GM19351 (cell line): Measurements from ENCODE around the gene CAMSAP3.

Source experiments
- ATAC-seq: cut with Tn5 transposase; IDR thresholded peaks from one replicate; pipeline ENCODE4 v1.9.1; 2021; ENCODE audit warnings: mild to moderate bottlenecking, moderate library complexity; ENCODE audit not compliant: unreplicated experiment

Gene CAMSAP3

DNA sequence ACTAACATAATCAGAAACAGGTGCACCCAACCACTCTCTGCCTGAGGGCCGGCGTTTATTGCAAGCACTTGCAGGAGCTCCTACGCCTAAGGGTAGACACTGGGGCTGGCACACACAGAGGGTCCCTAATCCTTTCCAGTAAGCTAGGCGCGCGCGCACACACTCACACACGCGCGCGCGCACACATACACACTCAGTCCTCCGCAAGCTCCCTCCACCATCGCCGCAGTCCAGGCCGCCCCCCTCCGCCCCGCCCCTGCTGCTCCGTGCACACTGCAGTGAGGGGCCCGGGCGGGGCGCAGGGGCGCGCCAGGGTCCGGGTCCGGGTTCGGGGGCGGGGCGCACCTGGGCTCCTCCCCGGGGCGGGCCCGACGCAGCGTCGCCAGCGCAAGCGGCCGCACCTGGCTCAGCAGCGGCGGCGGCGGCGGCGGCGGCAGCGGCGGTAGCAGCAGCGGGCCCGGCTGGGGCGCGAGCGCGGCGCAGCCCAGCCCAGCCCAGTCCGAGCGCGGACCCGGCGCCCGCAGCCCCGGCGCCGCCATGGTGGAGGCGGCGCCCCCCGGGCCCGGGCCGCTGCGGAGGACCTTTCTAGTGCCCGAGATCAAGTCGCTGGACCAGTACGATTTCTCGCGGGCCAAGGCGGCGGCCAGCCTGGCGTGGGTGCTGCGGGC lies at the start of gene CAMSAP3:
TSS of gene CAMSAP3 (plus strand) at position 398 of the 668 bp plus-strand sequence. CDS start at position 538, 140 bp downstream.
- no peak for ATAC-seq

DNA sequence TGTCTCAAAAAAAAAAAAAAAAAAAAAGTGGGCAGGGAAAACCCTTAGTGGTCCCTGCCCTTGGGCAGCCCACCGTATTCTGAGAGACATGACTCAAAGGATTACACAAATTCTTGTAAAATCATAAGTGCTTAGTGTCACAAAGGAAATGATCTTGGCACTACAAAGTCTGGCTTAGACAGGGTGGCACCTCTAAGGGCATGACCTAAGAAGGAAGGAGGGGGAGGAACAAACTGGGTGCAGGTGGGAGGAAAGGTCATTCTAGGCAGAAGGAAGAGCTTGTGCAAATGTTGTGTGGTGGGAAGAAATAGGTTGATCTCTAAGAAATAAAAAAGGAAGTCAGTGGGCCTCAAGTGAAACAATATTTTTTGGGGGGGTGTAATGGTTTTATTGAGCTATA lies 49.8 kb upstream of the CAMSAP3 start:
- ATAC-seq = no peak

- no peak for ATAC-seq
Measured at GRCh38 chr19:7547159-7547558, 48.5 kb upstream of the CAMSAP3 start.

GRCh38 chr19:7549429-7550148 lies 46.1 kb upstream of the CAMSAP3 start:
- ATAC-seq = no peak

DNA sequence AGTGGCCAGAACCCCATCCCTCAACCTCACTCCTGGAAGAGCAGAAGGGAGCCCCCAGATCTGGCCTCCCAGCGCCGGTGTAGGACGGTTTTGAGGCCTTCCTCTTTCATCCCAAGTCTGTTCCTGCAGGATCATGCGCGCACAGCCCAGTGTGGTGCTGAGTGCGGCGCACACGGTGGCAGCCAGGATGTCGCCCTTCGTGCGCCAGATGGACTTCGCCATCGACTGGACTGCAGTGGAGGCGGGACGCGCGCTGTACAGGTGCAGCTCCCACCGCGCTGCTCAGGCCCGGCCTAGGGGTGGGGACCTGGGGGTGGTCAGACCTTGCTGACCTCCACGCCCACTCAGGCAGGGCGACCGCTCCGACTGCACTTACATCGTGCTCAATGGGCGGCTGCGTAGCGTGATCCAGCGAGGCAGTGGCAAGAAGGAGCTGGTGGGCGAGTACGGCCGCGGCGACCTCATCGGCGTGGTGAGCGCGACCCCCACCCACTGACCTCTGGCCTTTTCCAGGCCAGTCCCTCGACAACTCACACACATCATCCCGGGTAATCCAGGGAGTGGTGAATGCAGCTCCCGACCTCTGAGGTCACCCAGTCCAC lies 45.4 kb upstream of the CAMSAP3 start:
- ATAC-seq = no peak

DNA sequence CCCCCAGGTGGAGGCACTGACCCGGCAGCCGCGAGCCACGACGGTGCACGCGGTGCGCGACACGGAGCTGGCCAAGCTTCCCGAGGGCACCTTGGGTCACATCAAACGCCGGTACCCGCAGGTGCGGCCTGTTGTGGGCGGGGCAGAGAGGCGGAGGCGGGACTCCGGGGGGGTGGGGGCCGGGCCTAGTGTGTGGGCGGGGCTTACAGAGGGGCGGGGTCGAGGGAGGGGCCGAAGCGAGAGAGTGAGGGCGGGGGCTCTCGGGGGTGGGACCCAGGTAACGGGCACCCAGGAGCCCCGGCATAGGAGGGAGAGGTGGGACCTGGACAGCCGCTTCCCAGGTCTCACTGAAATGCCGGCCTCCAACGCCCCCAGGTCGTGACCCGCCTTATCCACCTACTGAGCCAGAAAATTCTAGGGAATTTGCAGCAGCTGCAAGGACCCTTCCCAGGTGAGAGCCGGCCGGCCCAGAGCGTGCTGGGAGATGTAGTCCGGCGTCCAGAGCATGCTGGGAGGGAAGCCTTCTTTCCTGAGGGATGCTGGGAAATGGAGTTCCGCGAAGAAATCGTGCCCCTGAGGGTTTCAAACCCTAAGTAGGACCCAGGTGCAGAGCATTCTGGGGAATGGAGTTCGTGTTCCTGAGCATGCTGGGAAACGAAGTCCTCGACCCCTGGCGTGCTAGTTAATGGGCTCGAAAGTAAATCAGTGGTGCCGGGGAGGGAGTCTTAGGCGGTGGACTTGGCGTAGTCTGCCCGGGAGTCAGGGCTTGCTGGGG lies 44.5 kb upstream of the CAMSAP3 start:
- no peak for ATAC-seq

DNA sequence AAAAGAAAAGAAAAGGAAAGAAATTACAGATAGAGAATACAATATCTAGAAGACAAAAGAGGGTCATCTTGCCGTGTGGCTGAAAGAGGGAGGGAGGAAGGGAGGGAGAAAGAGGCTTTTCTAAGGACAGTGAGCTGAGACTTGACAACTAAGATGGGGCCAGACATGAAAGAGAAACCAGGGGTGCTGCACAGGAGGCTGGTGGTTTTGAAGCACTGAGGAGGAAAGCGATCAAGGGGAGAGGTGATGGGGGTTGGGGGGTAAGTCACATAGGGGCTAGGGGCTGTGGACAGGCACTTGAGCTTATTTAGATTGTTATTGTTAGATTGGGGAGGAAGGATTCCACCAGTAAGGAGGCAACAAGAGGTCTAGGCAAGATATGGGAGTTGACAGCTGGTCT lies 42.9 kb upstream of the CAMSAP3 start:
- no peak for ATAC-seq

- no peak for ATAC-seq
Measured at GRCh38 chr19:7554565-7554964, 41.1 kb upstream of the CAMSAP3 start.

GRCh38 chr19:7554990-7555864 lies 40.4 kb upstream of the CAMSAP3 start:
- ATAC-seq = no peak

DNA sequence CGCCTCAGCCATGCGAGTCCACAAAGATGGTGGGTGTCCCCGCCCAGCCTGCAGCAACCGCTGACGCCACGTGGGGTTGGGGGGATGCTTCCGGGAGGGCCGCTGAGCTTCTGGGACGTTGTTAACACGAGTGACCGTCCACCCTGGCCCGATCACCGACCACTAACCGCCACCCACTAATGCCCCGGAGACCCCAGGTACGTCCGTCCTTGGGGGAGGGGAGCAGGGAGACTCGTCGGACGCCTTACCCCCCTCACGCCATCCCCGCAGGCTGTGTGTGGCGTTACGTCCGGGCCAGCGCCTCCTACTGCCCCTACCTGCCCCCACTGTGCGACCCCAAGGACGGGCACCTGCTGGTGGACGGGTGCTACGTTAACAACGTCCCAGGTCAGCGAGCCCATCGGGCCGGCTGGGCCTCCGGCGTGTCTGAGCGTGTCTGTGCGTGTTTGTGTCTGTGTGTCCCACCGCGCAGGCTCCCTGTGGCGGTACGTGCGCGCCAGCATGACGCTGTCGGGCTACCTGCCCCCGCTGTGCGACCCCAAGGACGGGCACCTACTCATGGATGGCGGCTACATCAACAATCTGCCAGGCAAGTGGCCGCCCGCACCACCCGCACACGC lies 38.9 kb upstream of the CAMSAP3 start:
- ATAC-seq = no peak

- no peak for ATAC-seq
Measured at GRCh38 chr19:7558667-7559066, 37.0 kb upstream of the CAMSAP3 start.

- no peak for ATAC-seq
Measured at GRCh38 chr19:7559102-7559501, 36.6 kb upstream of the CAMSAP3 start.

DNA sequence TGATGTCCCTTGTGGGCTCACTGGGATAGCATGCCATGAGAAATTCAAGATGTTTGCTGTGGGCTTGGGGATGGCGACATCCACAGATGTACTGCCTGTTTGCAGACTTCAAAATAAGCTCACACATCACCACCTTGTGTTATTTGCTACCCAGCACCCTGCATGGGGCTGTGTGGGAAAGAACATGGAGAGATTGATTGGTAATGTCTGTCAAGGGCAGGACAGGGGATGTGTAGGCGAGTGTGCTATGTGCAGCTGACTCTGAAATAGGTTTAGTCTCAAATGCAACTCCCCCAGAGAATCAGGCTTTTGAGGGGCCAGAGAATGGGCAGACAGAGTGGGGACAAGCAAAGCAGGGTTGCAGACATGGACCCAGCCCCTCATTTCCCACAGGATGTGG lies 35.4 kb upstream of the CAMSAP3 start:
- ATAC-seq = no peak

DNA sequence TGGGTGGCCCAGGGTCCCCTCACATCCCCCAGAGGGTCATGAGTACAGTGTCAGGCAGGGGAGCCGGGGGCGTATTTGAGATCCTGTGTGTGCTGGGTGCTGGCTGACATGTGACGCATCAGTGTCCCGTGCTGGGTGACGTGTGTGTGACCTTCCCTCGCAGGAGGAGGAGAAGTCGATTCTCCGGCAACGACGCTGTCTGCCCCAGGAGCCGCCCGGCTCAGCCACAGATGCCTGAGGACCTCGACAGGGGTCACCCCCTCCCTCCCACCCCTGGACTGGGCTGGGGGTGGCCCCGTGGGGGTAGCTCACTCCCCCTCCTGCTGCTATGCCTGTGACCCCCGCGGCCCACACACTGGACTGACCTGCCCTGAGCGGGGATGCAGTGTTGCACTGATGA lies 34.3 kb upstream of the CAMSAP3 start:
- no peak for ATAC-seq

- no peak for ATAC-seq
Measured at GRCh38 chr19:7562646-7563393, 32.8 kb upstream of the CAMSAP3 start.

- no peak for ATAC-seq
Measured at GRCh38 chr19:7564866-7565265, 30.8 kb upstream of the CAMSAP3 start.

- no peak for ATAC-seq
Measured at GRCh38 chr19:7565332-7565731, 30.3 kb upstream of the CAMSAP3 start.

- no peak for ATAC-seq
Measured at GRCh38 chr19:7570761-7571160, 24.9 kb upstream of the CAMSAP3 start.

GRCh38 chr19:7575434-7576040 lies 20.1 kb upstream of the CAMSAP3 start:
- no peak for ATAC-seq
